Ovary (tissue), 1 donor: ENCODE results near the gene ASCL2.

ENCODE experiments used
- EP300 ChIP-seq: sonication (generic); formaldehyde crosslinking; IDR thresholded peaks from one replicate; pipeline ENCODE4 v1.6.1; 2017; ENCODE audit warnings: antibody characterized with exemption
- POLR2A ChIP-seq: fragments of 450-650 bp; IDR thresholded peaks from one replicate; pipeline ENCODE4 v1.6.1; 2017; ENCODE audit warnings: antibody characterized with exemption, mild to moderate bottlenecking, moderate library complexity

- TF ChIP-seq POLR2A, result no peak
- no peak for TF ChIP-seq EP300
These were observed 37.3 kb upstream of the ASCL2 start for GRCh38 chr11:2307501-2308331.
